Astrocyte of the cerebellum (primary cell): ENCODE measurements around the gene NUP214.
"Not testable (repeated sequence)": the region's sequence is repeated elsewhere in the genome, so short reads cannot be mapped to it uniquely, and the experiment has no call there.

Source experiments
- DNase-seq: peaks from one replicate; pipeline ENCODE4 v3.0.0-alpha.2; 2011; ENCODE audit warnings: low read depth
- H3K4me3 ChIP-seq: 2 replicates; pipeline ENCODE4 v1.5.1; 2011; ENCODE audit warnings: mild to moderate bottlenecking, low read depth, low read length, moderate library complexity
- in situ Hi-C: cut with HindIII; loops from 2 replicates; pipeline ENCODE4 v1.10.0; 2017; ENCODE audit warnings: low sequenced_read_pairs
- TF ChIP-seq, protein P1 (sequence below): IDR thresholded peaks from 2 replicates; pipeline ENCODE4 v1.5.1; 2012; ENCODE audit warnings: low read length, low read depth, moderate library complexity, mild to moderate bottlenecking; ENCODE audit errors: missing control alignments

The NUP214 gene

DNA sequence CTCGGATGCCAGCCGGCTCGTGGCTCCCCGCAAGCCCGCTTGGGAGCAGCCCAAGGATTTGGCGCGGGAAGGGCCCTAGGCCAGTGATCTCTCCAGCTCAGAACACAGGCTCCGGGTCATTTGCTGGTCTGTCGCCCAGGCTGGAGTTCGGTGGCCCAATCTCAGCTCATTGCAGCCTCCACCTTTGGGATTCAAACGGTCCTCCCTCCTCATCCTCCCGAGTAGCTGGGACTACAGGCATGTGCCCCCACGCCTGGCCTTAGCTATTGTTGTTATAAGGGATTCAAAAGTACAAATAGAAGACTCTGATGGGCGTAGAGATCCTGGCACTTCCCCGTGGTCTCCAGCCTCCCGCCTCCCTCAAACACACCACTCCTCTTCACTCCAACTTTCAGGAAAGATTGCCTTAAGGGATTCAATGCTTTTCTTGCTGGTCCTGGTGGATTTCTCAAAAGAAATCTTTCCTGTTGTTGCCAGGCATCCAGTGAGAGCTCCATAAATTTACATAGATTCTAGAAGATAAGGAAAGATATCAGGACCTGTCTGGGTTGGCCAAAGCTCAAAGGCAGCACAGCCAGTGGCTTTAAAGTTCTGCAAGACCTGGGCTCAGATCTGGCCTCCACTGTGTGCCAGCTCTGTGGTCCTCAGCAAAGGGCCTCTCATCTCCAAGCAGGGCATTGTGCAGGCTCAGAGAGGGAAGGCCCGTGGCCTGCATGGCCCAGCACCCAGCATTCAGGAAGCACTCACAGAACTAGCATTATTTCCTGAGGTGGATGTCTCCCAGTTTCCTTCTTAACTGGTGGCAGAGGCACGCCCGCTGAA is 28.0 kb upstream of the NUP214 start:
- no peak for DNase-seq
- in situ Hi-C loops: no loop called here
- TF ChIP-seq, protein P1, sequence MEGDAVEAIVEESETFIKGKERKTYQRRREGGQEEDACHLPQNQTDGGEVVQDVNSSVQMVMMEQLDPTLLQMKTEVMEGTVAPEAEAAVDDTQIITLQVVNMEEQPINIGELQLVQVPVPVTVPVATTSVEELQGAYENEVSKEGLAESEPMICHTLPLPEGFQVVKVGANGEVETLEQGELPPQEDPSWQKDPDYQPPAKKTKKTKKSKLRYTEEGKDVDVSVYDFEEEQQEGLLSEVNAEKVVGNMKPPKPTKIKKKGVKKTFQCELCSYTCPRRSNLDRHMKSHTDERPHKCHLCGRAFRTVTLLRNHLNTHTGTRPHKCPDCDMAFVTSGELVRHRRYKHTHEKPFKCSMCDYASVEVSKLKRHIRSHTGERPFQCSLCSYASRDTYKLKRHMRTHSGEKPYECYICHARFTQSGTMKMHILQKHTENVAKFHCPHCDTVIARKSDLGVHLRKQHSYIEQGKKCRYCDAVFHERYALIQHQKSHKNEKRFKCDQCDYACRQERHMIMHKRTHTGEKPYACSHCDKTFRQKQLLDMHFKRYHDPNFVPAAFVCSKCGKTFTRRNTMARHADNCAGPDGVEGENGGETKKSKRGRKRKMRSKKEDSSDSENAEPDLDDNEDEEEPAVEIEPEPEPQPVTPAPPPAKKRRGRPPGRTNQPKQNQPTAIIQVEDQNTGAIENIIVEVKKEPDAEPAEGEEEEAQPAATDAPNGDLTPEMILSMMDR: no peak
- peak overlapping the region; percentile 43 for H3K4me3 ChIP-seq

- TF ChIP-seq, protein P1: no peak
- in situ Hi-C loops: no loop called here
- no peak for DNase-seq
- no peak overlapping the region for H3K4me3 ChIP-seq
These were observed 27.5 kb upstream of the NUP214 start for GRCh38 chr9:131097948-131098278.

DNA sequence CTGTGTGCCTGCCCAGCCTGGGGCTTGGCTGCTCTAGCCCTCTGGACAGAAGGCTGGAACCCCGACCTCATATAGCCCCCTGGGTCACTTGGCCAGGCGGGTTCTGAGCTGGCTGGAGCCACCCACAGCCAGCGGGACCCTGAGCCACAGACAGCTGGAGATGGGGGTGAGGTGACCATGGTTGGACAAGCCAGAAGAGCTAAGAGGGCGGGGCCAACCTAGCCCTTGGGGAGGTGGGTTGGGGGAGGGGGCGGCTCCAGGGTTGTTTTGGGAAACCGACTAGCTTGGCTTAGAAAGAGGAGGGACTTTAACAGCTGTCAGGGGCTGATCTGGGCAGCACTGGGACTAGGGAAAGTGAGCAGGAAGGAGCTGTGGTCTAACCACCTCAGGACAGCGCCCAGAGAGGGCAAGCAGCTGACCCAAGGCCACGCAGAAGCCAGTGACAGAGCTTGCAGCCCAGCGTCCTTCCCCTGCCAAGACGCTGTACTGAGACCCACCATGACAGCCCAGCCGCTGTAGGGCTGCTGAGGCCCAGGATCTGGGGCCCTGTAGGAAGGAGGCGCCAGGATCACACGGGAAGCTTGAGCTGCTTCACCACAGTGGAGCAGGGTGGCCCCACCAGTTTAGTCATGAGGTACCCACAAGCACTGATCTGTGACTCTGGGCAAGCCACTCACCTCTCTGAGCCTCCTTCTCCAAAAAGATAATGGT is 26.8 kb upstream of the NUP214 start:
- TF ChIP-seq, protein P1: no peak
- H3K4me3 ChIP-seq: no peak overlapping the region
- in situ Hi-C loops: no loop called here
- no peak for DNase-seq

GRCh38 chr9:131099102-131099606 is 26.2 kb upstream of the NUP214 start:
- in situ Hi-C loops: no loop called here
- DNase-seq: no peak
- TF ChIP-seq, protein P1: no peak
- no peak overlapping the region for H3K4me3 ChIP-seq

DNA sequence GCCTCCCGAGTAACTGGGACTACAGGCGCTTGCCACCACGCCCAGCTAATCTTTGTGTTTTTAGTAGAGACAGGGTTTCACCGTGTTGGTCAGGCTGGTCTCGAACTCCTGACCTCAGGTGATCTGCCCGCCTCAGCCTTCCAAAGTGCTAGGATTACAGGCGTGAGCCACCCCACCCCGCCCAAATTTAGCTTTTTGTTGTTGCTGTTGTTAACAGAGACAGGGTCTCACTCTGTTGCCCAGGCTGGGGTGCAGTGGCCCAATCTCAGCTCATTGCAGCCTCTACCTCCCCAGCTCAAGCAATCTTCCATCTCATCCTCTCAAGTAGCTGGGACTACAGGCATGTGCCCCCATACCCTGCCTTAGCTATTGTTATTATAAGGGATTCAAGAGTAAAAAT is 25.5 kb upstream of the NUP214 start:
- in situ Hi-C loops, DNase-seq: not testable (repeated sequence)

GRCh38 chr9:131100445-131100844 is 24.9 kb upstream of the NUP214 start:
- TF ChIP-seq, protein P1: no peak
- no peak for DNase-seq
- H3K4me3 ChIP-seq: no peak overlapping the region
- in situ Hi-C loops: no loop called here

More for the DNA sequence above, 25.5 kb upstream of the NUP214 start:
- not testable (repeated sequence) for H3K4me3 ChIP-seq

GRCh38 chr9:131101207-131101964 is 24.0 kb upstream of the NUP214 start:
- DNase-seq: no peak
- TF ChIP-seq, protein P1: no peak
- in situ Hi-C loops: no loop called here
- H3K4me3 ChIP-seq: no peak overlapping the region
